ENCODE results near the gene SLC1A3.

Gene SLC1A3

GRCh38 chr5:36701085-36701698 lies 94.8 kb downstream of the SLC1A3 start:
- no peak overlapping the region for H3K4me3 ChIP-seq (ENCODE audit: low read length)
- no peak for DNase-seq (ENCODE audit: low read depth)
- no peak for TF ChIP-seq CTCF (conservative IDR thresholded peaks at IDR 0.05; ENCODE audit: low read depth, low read length)

- DNase-seq (ENCODE audit: low read depth), result no peak
- no peak for TF ChIP-seq CTCF (conservative IDR thresholded peaks at IDR 0.05; ENCODE audit: low read depth, low read length)
- no peak overlapping the region for H3K4me3 ChIP-seq (ENCODE audit: low read length)
Measured at GRCh38 chr5:36703245-36703860, 96.9 kb downstream of the SLC1A3 start.

GRCh38 chr5:36704131-36704530 lies 97.7 kb downstream of the SLC1A3 start:
- H3K4me3 ChIP-seq (ENCODE audit: low read length), result no peak overlapping the region
- DNase-seq (ENCODE audit: low read depth), result no peak
- TF ChIP-seq CTCF (conservative IDR thresholded peaks at IDR 0.05; ENCODE audit: low read depth, low read length), result no peak

- no peak for DNase-seq (ENCODE audit: low read depth)
- no peak for TF ChIP-seq CTCF (conservative IDR thresholded peaks at IDR 0.05; ENCODE audit: low read depth, low read length)
- H3K4me3 ChIP-seq (ENCODE audit: low read length), result no peak overlapping the region
Measured at GRCh38 chr5:36705055-36705454, 98.6 kb downstream of the SLC1A3 start.

- no peak for TF ChIP-seq CTCF (conservative IDR thresholded peaks at IDR 0.05; ENCODE audit: low read depth, low read length)
- no peak for DNase-seq (ENCODE audit: low read depth)
- H3K4me3 ChIP-seq (ENCODE audit: low read length), result no peak overlapping the region
Measured at GRCh38 chr5:36706662-36707061, 100.3 kb downstream of the SLC1A3 start.

GRCh38 chr5:36708996-36709395 lies 102.6 kb downstream of the SLC1A3 start:
- no peak for TF ChIP-seq CTCF (conservative IDR thresholded peaks at IDR 0.05; ENCODE audit: low read depth, low read length)
- DNase-seq (ENCODE audit: low read depth), result no peak
- H3K4me3 ChIP-seq (ENCODE audit: low read length), result no peak overlapping the region

GRCh38 chr5:36710039-36710438 lies 103.6 kb downstream of the SLC1A3 start:
- no peak for TF ChIP-seq CTCF (conservative IDR thresholded peaks at IDR 0.05; ENCODE audit: low read depth, low read length)
- no peak overlapping the region for H3K4me3 ChIP-seq (ENCODE audit: low read length)
- no peak for DNase-seq (ENCODE audit: low read depth)
